Middle frontal gyrus (tissue), 1 donor: Measurements from ENCODE around the gene PYCR2.

ENCODE experiments used
- DNase-seq: peaks from one replicate; pipeline ENCODE4 v3.0.0-alpha.2; 2015; ENCODE audit warnings: low spot score; ENCODE audit errors: extremely low spot score

Gene PYCR2

DNA sequence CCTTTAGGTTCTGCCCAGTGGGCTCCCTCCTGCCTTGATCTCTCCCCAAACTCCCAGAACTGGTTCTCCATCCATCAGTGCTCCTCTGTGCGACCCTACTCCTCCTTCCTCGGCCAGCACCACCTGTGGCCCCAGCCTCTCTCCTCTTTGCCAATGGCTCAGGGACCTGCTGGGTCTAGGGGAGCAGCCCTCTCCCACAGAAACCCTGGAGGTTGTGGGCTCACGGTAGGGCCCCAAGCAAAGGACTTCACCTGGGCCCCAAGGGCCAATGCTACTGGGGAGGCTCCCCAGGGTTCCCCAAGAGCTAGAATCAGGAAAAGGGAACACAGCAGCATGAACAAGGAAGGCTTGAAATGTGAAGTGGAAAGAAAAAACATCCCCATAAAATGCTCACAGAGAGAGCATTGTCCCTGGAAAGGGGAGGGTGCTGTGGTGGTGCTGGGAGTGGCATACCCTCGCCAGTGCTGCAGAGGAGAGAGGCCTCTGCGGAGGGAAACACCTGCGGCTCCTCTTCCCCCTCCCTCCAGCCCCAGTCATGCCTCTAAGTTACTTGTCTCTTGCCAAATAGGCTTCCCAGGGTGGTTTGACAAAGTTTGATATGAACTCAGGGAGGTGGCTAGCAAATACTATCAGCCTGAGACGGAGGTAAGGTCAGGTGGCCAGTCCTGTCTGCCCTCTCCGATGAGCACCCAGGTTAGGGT lies 44.4 kb downstream of the PYCR2 start:
- no peak for DNase-seq

DNA sequence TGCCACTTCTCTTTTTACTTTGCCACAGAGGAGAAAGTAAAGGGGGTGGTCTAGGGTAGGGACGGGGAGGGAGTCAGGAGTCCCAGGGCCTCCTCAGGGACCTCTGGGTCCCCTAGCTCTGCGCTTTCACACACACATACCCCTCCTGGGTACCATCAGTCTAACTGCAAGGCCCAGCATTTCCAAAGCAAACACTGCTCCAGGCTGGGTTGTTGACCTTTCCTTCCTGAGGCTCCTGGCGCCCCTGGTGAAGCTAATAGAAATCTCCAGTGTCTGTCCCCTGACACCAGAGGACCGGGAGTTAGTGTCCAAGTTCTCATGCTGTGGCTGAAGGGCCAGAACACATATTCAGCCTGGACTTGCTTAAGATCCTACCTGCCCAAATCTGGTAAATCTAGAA lies 45.8 kb downstream of the PYCR2 start:
- DNase-seq: no peak

DNA sequence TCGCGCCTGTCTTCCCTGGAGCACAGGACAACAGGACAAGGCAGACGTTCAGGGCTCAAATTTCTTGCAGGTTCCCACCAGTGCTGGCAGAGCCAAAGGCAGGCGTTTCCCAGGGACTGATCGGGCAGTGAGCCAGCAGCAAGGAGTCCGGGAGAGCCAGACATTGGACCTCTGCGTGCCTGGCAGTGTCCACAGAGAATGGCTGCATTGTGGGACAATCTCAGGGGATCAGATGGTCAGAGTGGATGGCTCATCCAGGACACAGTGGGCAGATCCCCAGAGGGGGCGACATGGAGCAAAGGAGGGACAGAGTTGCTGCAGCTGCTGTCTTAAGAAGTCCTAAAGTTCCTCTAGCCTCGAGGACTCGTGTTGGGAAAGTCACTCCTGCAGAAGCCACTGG lies 46.5 kb downstream of the PYCR2 start:
- DNase-seq: peak; percentile 76

DNA sequence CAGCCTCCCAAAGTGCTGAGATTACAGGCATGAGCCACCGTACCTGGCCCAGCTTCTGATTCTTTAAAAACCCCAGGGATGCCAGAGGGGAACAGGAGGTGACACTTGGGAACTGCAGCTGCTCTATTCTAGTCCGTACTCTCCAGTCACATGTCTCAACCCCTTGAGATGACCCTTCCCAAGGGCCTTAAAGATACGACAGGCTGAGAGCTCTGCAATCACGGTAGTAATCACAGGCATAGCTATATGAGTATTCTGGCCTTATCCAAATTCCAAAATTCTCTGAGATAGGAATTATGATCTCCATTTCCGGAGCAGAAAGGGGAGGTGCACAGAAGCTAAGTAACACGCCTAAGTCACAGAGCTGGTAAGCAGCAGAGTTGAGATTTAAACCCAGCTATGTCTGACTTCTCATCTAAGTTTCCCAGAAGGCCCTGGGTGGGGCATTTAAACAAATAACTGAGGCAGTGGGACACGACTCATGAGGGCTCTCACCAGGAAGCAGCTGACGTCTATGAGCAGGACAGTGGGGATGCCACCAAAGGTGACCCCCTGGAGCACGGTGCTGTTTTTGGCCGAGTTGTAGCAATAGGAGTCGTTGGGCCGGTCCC lies 47.0 kb downstream of the PYCR2 start:
- DNase-seq: no peak

DNA sequence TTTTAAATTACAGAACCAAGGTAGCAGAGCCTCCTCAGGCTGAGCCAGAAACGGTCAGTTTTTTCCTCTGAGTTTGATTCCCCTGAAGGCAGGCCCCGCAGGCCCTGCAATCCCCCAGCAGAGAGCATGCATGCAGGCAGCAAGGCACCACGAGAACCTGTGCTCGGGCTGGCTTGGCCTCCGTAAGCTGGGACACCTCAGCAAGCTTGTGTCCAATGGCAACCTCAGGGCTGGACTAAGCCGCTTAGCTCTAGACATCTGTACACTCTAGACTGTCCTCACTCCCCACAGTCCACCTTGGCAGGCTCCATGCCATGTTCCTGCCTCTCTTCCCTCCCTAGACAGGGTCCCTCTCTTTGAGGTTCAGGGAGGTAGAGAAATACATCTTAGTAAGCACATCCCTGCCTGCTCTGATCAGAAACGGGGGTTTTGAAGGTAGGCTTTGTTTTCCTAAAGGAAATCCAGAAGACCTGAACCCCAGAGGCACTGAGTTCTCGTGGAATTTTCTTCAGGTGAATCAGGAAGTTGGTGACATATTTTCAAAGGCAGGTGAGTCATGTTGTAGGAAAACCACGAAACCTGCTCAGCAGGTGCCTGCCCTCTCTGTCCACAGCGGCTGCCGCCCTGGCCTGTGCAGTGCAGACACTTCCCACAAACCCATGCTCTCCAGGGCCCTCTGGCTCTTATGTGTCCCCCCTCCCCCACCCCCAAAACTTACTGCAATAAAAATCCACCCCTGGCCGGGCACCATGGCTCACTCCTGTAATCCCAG lies 48.8 kb downstream of the PYCR2 start:
- DNase-seq: no peak

DNA sequence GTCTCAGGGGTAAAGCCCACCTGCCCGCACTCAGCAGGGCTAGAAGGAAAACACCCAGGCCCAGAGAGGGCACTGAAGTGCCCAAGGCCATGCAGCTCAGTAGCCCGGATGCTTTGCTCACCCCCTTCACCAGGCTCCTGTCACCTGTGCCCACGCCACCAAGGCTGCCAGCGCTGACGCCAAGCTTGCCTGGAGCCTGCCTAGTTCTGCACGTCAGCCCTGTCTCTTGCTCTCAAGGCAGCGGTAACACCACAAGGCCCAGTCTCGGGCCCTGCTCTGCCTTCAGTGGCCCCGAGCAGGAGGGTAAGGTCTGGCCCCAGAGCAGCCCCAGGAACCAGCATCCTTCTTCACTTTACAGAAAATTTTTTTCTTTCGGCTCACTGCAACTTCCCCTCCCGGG lies 49.6 kb downstream of the PYCR2 start:
- DNase-seq: no peak

DNA sequence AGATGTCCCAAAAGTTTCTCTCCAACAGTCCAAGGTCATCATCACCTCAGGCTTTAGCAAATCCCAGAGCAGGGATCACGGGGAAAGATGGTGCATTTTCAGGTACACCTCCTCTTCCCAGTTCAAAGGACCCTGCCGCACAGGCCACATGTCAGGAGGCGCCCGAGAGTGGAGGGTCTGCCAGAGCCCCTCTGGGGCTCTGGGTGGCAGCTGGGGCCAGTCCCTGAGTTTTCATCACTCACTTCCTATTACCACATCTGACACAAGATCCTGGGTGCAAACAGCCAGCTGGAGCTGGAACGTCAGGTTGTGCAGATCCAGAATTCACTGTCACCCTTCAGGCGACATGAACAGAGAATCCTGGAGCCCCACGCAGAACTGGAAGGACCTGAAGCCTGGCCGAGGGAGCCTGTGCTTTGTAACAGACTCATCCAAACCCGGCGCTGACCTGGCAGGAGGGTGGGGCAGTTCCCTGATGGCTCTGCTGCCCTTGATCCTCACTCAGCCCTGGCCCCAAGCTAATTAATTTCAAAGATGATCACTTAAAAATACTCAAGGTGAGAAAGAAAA lies 50.7 kb downstream of the PYCR2 start:
- DNase-seq: no peak

DNA sequence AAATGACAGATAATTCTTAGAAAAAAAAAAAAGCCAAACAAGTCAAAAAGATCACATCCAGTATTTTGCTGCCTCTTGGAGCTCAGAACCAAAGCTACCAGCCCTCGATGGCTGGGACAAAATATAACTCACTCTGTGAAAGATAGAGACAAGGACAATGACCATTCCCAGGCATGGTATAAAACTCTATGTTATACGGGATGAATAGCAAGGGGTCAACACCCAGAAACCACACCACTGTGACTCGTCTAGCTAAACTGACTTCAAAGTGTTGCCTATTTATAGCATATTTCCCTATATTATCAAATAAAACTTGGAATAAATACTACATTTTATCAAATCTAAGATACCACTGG lies 52.0 kb downstream of the PYCR2 start:
- no peak for DNase-seq

DNA sequence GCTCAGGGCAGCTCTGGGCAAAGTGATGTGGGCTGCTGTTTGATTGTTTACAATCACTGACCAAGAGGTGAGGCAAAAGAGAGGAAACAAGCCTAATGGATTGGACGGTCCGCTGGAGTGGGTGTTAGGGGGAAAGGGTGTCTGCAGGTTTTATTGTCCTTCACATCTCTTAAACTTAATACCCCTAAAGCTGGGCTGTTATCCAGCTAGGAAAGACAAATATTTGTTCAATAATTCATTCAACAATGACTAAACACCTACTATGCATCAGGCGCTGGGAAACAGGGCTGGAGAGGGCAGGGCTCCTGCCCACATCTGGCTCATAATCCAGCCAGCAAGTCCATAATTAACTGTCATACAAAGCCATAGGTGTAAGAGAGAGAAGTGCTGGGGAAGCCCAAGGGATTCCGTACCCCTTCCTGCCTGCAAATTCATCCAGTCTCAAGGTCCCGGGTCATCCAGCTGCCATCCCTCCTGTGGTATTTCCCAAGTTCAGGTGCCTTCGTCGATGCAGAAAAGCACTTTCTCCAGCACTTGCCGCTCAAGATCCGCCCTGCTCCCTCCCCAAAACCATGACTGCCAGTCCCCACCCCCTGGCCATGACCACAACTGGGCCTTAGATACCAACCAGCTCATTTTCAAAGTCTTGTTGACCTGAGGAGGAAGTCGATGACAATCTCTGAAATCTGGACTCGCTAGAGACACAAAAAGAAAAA lies 52.5 kb downstream of the PYCR2 start:
- no peak for DNase-seq

DNA sequence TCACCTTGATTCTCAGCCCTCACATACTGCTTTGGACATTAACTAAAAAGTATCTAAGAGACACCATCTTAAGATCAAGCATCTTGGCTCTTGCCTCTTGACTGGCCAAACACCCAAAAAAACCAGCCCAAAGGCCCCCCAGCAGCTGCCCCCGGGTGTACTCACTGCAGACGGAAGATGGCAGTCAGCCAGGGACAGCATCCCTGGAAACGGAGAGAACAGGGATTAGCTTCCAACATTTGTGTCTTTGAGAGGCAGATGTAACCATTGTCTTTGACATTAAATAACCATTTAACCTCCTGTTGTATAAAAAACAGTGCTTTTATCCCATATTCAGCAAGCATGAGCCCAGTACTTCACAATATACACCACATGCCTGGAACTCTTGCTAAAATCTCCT lies 53.1 kb downstream of the PYCR2 start:
- no peak for DNase-seq
